T-cell (primary cell): Measurements from ENCODE around the gene GSTT2B. TPM values are rescaled to one million over a fixed set of nuclear protein-coding genes. Genes with fewer than 3 reads are reported as not detected.

Experiments used
- total RNA-seq, 35 experiments: library from RNA in 6 of 35; stranded (reverse) in 6 of 35; fragments of 120-200 nt in 1 of 35; gene quantifications; one replicate each; pipeline versions ENCODE4 v1.2.1 to v1.2.4 and lab custom pipeline; 2013 to 2026

The GSTT2B gene
- total RNA-seq, 5 donors from 2014 or later (not counting 1 experiment from before 2014, with no cell fraction given): not detected

Other genes starting within 250 kb of the GSTT2B start
- gene ZNF70, start 210.1 kb downstream of the GSTT2B start, total RNA-seq: 1 to 10 TPM; 3.2 to 6.4 (median 5.8) TPM
- gene VPREB3, start 206.8 kb downstream of the GSTT2B start, total RNA-seq: 1 to 10 TPM in 4 of 5 donors, not detected in 1; 1.5 to 2.6 (median 1.7) TPM
- 1 to 10 TPM in 4 of 5 donors, under 1 TPM in 1; 0.58 to 2.2 (median 1.9) TPM for gene C22orf15, start 198.2 kb downstream of the GSTT2B start, total RNA-seq
- 10 to 100 TPM; 26.1 to 66.3 (median 63.2) TPM for gene CHCHD10, start 193.2 kb downstream of the GSTT2B start, total RNA-seq
- 1 to 10 TPM; 1.6 to 5.3 (median 2.5) TPM for gene MMP11, start 188.3 kb downstream of the GSTT2B start, total RNA-seq
- 10 to 100 TPM; 50.2 to 57.7 (median 54.3) TPM for gene SMARCB1, start 174.2 kb downstream of the GSTT2B start, total RNA-seq
- 1 to 10 TPM; 1.2 to 3.9 (median 2.8) TPM for gene DERL3, start 122.2 kb downstream of the GSTT2B start, total RNA-seq
- 10 to 100 TPM; 16.2 to 24.2 (median 18.6) TPM for gene SLC2A11, start 103.3 kb downstream of the GSTT2B start, total RNA-seq
- 100 to 1,000 TPM; 182 to 334 (median 289) TPM for gene MIF, start 66.8 kb downstream of the GSTT2B start, total RNA-seq
- gene DDTL, start 5.7 kb upstream of the GSTT2B start, total RNA-seq: 1 to 10 TPM in 4 of 5 donors, not detected in 1; 3.5 to 7.7 (median 3.9) TPM
- gene DDT, start 13.2 kb upstream of the GSTT2B start, total RNA-seq: 100 to 1,000 TPM in 2 of 5 donors, 10 to 100 TPM in 3; 72.5 to 122 (median 94.3) TPM
- gene GSTT2, start 18.9 kb upstream of the GSTT2B start, total RNA-seq: not detected
- not detected for gene GSTT4, start 44.3 kb upstream of the GSTT2B start, total RNA-seq
- gene CABIN1, start 50.1 kb upstream of the GSTT2B start, total RNA-seq: 100 to 1,000 TPM; 134 to 158 (median 145) TPM
- 1 to 10 TPM; 1.3 to 2.3 (median 1.6) TPM for gene SUSD2, start 220.3 kb upstream of the GSTT2B start, total RNA-seq